NB4 (cell line): ENCODE measurements around the gene UBE2D2.
"Not testable (repeated sequence)": the region's sequence is repeated elsewhere in the genome, so short reads cannot be mapped to it uniquely, and the experiment has no call there.

Experiments used
- DNase-seq: peaks from one replicate; pipeline ENCODE4 v3.0.0; 2010; ENCODE audit warnings: low read depth
- H3K4me3 ChIP-seq: one replicate; pipeline ENCODE4 v1.5.1; 2011; ENCODE audit warnings: mild to moderate bottlenecking, low read depth, low read length, moderate library complexity
- MAX ChIP-seq: IDR thresholded peaks from 2 replicates; pipeline ENCODE4 v1.6.1; 2011; ENCODE audit warnings: low read depth, low read length
- MYC ChIP-seq: IDR thresholded peaks from 2 replicates; pipeline ENCODE4 v1.6.1; 2011; ENCODE audit warnings: low read depth, low read length
- POLR2A ChIP-seq: IDR thresholded peaks from 2 replicates; pipeline ENCODE4 v1.6.1; 2011; ENCODE audit warnings: mild to moderate bottlenecking; ENCODE audit not compliant: insufficient read length; ENCODE audit errors: extremely low read depth
- TF ChIP-seq, protein P1 (sequence below): IDR thresholded peaks from one replicate; pipeline ENCODE4 v1.5.1; 2012; ENCODE audit warnings: low read depth, low read length

Gene UBE2D2

GRCh38 chr5:139588962-139589361, 27.8 kb downstream of the UBE2D2 start:
- TF ChIP-seq, protein P1, sequence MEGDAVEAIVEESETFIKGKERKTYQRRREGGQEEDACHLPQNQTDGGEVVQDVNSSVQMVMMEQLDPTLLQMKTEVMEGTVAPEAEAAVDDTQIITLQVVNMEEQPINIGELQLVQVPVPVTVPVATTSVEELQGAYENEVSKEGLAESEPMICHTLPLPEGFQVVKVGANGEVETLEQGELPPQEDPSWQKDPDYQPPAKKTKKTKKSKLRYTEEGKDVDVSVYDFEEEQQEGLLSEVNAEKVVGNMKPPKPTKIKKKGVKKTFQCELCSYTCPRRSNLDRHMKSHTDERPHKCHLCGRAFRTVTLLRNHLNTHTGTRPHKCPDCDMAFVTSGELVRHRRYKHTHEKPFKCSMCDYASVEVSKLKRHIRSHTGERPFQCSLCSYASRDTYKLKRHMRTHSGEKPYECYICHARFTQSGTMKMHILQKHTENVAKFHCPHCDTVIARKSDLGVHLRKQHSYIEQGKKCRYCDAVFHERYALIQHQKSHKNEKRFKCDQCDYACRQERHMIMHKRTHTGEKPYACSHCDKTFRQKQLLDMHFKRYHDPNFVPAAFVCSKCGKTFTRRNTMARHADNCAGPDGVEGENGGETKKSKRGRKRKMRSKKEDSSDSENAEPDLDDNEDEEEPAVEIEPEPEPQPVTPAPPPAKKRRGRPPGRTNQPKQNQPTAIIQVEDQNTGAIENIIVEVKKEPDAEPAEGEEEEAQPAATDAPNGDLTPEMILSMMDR: no peak
- TF ChIP-seq MAX: no peak
- no peak for TF ChIP-seq MYC
- TF ChIP-seq POLR2A: no peak
- DNase-seq: no peak
- H3K4me3 ChIP-seq: no peak overlapping the region

GRCh38 chr5:139592289-139592688, 31.1 kb downstream of the UBE2D2 start:
- no peak for DNase-seq
- TF ChIP-seq MYC (no peak), MAX (no peak), POLR2A (no peak)
- TF ChIP-seq, protein P1: no peak
- no peak overlapping the region for H3K4me3 ChIP-seq

DNA sequence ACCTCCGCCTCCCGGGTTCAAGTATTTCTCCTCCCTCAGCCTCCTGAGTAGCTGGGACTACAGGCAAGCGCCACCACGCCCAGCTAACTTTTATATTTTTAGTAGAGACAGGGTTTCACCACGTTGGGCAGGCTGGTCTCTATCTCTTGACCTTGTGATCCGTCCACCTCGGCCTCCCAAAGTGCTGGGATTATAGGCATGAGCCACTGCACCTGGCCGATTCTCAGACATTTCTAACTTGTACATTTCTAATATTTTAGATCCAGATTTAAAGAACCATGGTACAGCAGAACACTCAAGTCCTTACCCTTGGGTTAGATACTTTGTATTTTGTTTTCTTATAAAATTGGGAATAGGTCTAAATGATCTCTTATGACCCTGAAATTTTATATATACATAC, 31.9 kb downstream of the UBE2D2 start:
- H3K4me3 ChIP-seq, DNase-seq: not testable (repeated sequence)

DNA sequence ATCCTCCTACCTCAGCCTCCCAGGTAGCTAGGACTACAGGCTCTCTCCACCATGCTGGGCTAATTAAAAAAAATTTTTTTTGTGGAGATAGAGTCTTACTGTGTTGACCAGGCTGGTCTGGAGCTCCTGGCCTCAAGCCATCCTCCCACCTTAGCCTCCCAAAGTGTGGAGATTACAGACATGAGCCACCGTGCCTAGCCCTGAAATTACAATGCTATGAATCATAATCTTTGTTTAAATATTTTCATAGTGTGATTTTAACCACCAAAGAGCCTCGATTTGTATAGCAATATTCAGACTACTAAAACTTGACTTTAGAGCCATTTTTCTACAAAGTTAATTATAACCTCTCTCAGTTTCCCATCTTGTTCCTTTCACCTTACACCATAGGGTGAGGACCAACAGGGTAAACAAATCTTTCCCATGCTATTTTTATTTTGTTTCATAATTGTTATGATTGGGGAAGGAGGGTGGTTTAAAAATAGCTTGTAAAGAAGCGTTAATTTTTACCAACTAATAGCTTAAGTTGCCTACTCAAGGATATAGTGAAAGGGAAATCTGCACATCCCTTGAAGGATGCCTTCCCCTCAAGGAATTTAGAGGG, 32.7 kb downstream of the UBE2D2 start:
- H3K4me3 ChIP-seq: no peak overlapping the region
- TF ChIP-seq, protein P1: no peak
- TF ChIP-seq MYC (no peak), POLR2A (no peak), MAX (no peak)
- no peak for DNase-seq

- no peak for DNase-seq
- TF ChIP-seq POLR2A (no peak), MYC (no peak), MAX (no peak)
- TF ChIP-seq, protein P1: no peak
- no peak overlapping the region for H3K4me3 ChIP-seq
Measured at GRCh38 chr5:139597134-139597533, 36.0 kb downstream of the UBE2D2 start.

DNA sequence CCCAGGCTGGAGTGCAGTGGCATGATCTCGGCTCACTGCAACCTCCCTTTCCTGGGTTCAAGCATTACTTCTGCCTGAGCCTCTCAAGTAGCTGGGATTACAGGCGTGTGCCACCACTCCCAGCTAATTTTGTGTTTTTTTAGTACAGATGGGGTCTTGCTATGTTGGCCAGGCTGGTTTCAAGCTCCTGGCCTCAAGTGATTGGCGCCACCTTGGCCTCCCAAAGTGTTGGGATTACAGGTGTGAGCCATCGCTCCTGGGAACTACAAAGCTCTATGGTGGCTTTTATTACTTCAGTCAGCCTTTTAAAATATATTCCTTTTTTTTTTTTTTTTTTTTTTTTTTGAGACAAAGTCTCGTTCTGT, 37.4 kb downstream of the UBE2D2 start:
- not testable (repeated sequence) for H3K4me3 ChIP-seq, DNase-seq

- peak; percentile 58 for DNase-seq
- no peak overlapping the region for H3K4me3 ChIP-seq
- TF ChIP-seq, protein P1: no peak
- TF ChIP-seq MYC (no peak), MAX (no peak), POLR2A (no peak)
Measured at GRCh38 chr5:139600336-139600949, 39.3 kb downstream of the UBE2D2 start.
